ENCODE data around the gene ERAL1.
"Not testable (repeated sequence)": the region's sequence is repeated elsewhere in the genome, so short reads cannot be mapped to it uniquely, and the experiment has no call there.

Gene ERAL1

DNA sequence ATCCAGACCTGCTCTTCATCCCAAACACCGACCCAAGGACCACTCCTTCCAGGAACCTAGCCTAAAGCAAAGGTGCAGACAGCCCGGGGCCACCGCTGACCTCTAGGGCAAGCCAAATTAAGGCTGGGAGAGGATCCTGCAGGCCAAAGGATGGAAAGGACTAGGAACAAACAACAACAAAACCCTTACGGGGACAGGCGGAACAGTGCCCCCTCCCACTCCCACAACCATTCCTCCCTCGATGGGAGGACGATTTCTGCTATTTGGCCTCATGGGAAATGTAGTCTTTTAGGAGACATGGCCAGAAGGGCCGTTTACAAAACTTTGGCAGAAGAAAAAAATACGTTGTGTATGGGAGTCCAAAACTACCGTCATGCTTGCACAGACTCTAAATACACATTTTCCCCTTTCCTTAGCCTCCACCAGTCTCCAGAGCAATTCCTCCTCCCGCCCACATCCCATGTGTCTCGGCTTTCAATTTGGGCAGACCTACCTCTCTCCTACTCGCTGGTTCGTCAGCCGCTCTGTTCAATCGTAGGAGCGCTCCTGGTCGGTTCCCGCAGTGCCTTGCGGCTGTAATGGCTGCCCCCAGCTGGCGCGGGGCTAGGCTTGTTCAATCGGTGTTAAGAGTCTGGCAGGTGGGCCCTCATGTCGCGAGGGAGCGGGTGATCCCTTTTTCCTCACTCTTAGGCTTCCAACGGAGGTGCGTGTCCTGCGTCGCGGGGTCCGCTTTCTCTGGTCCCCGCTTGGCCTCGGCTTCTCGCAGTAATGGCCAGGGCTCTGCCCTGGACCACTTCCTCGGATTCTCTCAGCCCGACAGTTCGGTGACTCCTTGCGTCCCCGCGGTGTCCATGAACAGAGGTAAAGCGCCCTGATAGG lies at the start of gene ERAL1:
ERAL1 (plus strand) TSS at position 560 of the 879 bp plus-strand sequence; CDS start at position 579, 19 bp downstream.
- DNase-seq: peak; percentile 79

DNA sequence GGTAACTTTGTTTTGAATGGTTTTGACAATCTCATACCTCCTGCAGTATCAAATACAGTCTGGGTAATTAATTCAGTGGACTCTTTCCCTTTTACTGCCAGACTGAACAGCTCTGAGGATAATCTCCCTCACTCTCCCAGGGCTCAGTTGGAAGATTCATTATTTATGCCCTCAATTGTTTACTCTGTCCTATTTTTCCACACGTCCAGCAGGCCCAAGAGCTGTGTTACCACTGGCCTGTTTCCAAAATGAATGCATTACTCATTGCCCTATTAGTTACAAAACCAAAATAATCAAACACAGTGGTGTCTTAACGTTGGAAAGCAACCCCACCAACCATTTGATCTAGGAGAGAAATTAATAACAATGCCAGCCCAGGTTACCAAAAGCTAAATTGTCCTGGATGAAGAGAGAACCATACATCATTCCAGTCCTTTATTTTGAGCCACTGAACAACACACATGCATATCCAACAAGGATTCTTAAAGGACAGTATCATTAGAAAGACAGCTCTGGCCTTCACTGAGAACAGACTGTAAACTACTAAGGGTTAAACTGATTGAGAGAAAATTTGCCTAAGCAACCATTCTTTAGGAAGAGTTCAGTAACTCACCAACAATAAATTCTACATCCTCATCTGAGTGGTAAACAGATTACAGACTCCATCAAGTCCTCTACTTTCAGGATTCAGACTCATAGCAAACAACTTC lies 46.7 kb upstream of the ERAL1 start:
- no peak for DNase-seq

DNA sequence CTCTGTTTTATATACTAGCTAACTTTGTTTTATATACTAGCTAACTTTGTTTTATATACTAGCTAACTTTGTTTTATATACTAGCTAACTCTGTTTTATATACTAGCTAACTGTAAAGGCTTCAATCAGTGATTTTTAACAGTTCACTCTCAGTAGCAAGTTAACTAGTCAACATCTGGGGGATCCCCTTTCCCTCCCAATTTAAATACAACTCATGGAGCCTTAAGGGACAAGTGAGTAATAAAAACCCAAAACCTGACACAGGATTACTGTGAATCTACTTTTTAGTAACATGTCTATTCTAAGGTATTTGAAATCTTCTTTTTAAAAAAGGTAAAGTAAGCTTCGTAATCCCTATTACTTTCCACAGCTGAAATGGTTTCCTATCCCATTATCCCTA lies 44.4 kb upstream of the ERAL1 start:
- no peak for DNase-seq

DNA sequence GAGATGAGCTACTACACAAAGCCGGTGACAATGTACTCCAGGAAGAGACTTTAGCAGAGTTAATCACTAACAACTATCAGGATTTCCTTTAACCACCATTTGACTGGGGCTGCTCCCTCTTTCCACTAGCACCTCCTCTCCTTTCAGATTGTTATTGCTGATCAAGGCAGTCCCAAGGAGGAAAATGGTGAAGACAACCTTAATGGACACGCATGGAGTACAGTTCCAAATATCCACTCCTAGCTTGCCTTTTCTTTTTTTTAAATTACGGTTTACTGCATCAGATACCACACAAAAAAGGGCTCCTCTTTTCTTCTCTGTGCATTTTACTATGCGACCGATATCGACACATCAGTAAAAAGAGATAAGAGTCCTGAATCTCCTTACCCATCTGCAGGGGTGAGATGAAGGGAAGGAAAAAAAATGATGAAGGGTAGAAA lies 43.1 kb upstream of the ERAL1 start:
- no peak for DNase-seq

DNA sequence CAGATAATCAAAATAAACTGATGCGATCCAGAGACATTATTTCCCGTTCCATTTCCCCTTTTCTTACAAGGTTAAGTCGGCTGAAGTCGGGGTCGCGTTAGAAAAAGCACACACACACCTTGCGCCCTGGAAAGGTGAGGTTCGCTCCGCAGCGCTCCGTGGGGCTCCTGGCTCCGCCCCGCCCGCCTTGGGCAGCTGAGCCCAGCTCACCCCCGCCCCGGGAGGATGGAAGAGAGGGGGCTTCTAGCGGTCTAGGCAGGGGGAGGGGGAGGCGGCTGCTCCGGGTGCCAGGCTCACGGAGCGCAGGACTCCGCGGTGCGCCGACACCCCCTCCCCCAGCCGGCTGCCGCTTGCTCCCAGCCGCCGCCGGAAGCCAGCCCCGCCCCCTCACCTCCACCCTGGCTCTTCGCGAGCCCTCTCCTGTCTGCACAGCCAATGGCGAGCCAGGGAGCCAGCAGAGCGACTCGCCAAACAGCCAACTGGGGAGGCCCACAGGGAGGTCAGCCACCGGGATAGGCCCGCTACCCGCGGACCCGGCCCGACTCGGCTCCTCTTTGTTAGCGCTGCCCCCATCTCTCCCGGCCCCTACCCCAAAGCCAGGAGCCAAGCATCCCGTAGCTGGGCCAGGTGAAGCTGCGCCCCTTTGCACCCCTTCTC lies 42.6 kb upstream of the ERAL1 start:
- peak; percentile 94 for DNase-seq

DNA sequence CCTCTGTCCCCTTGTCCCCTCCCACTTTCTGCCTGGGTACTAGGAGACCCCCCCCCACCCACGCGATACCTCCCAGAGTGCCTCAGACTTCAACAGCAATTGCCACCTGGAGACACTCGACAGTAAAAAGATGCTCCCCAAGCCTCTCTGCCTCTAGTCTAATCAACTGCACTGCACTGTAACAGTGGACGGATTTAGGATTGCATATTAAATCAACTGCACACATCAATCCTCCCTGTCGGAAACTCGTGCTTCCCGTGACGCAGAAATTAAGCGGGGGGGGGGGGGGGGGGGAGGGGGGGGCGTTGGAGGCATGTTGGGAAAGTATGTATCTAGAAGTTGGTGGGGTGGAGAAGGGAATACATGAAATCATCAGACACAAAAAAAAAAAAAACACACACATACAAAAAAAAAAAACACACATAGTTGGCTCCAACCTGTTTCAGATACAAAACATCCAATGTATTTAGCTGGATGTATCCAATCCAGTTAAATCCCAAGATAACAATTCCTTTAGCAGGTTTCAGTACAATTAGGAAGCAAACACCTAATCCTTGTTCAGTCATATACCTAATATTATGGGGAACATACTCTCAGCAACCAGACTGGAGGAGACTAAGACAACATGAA lies 42.0 kb upstream of the ERAL1 start:
- DNase-seq: no peak

DNA sequence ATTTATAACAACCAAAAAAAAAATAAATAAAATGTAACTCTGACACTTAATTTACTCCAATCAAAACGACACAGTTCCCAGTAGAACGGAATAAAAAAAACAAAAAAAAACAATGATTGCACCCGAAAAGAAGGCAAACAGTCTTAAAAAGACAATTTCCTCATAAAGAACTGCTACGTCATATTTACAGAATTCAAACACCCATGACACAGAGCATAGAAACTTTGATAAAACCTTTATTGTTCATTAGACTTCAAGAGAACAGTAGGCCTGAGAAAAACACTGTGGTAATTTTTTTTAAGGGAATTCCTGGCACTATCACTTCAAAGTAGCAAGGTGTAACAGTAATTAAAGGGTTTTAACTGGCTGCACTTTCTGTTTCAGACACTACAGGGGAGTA lies 38.3 kb upstream of the ERAL1 start:
- DNase-seq: no peak

DNA sequence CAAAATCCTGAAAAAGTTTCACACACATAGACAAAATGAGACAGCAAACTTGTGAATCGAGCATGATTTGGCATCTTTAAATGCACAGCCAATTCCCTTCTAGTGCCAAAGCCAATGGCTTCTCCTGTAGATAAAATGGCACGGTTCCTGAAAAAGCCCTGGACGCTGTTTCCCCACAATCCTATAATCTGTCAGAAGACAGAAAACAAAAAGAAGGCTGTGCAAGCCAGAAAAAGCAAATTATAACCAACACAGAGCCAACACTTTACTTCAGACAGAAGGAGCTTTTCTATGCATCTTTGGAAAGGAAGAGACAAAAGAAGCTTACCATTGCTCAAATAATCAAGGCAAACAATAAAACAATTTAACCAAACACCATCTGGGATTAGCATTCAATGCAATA lies 36.0 kb upstream of the ERAL1 start:
- DNase-seq: no peak

DNA sequence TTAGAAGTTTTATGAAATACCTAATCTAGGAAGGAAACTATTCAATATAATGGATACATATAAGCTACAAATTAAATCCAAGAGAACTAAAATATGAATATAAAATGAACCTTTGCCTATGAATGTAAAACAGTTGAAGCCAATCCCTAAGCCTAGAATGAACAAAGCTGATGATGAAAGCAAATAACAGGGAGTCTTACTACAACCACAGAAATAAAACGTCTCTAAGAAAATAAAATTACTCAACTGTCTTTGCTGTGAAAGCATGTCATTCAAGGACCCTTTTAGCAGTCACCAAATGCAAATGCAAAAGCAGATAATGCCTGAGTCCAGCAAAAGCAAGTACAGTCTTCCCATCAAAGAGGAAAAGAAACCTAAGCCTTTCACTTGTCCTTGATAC lies 35.2 kb upstream of the ERAL1 start:
- no peak for DNase-seq

DNA sequence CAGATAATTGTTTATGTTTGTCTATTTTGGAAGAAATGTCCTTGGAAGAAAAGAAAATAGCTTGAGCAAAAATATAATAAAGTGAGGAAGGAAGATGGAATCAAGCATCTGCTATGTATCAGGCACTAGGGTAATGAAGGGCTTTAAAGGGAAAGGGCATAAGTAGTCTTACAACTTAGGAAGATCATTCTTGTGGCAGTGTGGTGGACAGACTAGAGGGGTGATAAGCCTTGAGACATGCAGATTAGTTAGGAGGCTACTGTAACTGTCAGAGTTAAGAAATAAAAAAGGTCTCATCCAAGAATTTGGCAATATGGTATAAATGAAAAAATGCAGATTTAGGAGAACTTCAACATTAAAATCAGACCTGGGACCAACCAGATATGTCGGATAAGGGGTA lies 27.1 kb upstream of the ERAL1 start:
- DNase-seq: no peak

DNA sequence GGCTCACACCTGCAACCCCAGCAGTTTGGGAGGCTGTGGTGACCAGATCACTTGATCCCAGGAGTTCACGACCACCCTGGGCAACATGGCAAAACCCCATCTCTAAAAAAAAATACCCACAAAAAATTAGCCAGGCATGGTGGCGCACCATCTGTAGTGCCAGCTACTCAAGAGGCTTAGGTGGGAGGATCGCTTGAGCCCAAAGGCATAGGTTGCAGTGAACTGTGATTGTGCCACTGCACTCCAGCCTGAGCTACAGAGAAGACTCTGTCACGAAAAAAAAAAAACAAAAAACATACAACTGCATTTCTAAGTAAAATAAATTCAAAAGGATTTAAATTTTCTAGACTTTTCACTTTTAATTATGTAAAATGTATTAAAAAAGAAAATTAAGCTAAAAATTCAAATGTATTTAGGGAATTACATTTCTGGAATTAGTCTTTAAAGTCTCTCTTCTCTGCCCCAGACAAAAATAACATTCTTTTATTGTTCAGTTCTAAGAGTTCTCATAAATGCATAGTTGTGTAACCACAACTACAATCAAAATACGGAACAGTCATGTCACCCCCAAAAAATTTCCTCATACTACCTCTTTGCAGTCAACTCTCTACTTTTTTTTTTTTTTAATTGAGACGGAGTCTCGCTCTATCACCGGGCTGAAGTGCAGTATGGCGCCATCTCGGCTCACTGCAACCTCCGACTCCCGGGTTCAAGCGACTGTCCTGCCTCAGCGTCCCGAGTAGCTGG lies 26.3 kb upstream of the ERAL1 start:
- DNase-seq: no peak

DNA sequence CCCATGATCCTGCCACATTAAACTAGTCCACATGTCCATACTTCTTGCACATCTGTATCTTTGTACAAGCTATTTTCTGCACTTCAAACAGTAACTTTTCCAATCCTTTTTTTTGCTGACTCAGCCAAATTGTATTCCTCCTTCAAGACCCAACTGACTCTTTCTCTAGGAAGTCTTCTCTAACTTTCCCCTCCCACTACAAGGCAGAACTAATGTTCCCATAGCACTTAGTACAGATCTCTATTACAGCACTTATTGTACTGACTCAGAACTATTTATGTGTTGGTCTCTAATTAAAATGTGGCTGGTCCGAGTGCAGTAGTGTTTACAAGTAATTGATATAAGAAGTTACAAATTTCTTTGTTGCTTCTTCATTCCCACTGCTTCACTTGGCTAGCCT lies 20.4 kb upstream of the ERAL1 start:
- no peak for DNase-seq

DNA sequence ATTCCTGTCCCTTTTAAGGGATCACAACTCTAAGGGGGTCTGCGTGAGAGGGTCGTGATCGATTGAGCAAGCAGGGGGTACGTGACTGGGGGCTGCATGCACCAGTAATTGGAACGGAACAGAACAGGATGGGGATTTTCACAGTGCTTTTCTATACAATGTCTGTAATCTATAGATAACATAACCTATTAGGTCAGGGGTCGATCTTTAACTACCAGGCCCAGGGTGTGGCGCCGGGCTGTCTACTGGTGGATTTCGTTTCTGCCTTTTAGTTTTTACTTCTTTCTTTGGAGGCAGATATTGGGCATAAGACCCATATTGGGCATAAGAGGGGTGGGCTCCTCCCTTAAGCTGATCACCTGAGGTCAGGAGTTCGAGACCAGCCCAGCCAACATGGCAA lies 18.3 kb upstream of the ERAL1 start:
- not testable (repeated sequence) for DNase-seq

DNA sequence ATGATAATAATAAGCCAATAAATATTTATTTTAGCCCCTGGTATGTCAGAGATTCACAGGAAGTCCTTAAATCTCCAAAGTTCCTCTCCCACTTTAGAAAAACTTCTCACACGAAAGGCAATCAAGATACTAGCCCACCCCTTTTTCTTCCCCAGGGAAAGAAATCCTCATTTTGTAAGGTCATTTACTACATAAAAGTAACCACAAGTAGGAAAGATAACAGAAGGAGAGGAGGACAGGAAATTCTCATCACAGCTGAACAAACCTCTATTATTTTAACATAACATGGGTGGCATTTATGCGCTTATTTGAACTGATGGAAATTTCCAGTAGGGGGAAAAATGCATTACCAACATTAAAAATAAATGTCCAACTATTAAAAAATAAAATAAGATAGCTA lies 15.6 kb upstream of the ERAL1 start:
- no peak for DNase-seq

DNA sequence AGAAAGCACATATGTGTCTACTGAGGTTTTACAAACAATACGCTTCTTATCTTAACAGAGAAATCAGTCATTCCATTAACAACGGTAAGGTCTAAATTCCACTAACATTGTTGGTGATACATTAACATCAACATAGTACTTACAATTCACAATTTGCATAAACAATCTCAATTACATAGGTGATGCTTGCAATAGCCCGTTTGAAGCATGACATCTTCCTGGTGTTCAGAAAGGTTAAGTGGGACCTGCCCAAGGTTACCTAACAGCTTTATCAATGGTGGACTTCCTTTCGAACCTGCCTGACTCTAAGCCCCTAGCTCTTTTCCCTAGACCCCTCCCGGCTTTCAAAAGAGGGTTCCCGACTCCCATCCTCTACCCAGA lies 12.9 kb upstream of the ERAL1 start:
- no peak for DNase-seq

DNA sequence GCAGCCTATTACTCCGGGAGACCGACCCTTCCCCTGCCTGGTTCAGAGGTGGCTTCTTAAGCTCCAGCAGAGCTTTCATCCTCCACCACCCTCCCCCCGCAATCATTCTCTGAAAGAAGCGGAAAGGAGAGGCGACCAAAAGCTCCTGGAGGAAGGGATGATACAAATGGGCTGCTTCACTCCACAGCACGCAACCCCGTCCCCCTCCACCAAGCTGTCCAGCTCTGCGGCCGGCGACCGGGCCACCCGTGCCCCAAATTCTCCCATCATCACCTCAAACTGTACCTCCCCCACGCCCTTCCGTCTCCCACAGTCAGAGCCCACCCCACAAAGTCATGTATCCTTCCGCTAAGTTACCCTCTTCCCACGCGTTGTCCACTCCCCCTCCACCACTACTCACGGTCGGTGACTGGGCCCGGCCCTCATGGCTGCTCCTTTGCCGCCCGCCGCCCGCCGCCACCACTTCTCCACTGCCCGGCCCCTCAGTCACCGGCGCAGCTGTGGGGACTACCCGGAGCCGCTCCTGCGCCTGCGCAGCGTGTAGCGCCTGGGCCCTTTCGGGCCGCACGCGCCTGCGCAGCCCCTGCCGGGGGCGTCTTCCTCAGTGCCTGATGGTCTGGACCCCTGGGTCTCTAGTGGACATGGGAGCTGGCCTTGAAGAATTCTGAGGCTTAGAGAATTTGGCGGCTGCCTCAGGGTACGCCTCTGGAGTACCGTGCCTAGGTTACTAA lies 12.4 kb upstream of the ERAL1 start, which contains the start of gene FAM222B:
FAM222B (minus strand) TSS at position 509 of the 731 bp plus-strand sequence. CDS start 76,123 bp downstream, outside the sequence.
- DNase-seq: peak; percentile 83

DNA sequence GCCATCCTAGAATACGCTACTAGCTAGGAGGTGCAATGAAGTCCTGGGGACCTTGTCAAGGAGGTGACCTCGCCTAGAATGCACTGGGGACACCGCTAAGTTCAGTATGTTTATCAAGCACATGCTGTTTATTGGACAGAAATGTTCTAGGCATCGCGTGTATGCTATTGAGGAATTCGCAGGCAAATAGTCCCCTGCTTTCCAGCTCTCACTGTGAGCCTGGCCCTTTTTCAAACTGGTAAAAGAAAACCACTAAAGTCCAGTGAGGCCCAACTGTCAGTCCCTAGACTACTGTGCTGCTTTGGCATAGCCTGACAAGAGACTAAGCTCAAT lies 11.0 kb upstream of the ERAL1 start:
- DNase-seq: no peak

DNA sequence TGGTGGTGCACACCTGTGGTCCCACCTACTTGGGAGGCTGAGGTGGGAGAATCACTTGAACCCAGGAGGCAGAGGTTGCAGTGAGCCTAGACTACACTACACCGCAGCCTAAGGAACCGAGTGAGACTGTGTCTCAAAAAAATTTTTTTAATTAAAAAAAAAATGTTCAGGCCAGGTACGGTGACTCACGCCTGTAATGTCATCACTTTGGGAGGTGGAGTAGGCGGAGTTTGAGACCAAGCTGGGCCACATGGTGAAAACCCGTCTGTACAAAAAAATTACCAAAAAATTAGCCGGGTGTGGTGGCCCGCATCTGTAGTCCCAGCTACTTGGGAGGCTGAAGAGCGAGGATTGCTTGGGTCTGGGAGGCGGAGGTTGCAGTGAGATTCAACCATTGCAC lies 8.6 kb upstream of the ERAL1 start:
- peak; percentile 23 for DNase-seq

DNA sequence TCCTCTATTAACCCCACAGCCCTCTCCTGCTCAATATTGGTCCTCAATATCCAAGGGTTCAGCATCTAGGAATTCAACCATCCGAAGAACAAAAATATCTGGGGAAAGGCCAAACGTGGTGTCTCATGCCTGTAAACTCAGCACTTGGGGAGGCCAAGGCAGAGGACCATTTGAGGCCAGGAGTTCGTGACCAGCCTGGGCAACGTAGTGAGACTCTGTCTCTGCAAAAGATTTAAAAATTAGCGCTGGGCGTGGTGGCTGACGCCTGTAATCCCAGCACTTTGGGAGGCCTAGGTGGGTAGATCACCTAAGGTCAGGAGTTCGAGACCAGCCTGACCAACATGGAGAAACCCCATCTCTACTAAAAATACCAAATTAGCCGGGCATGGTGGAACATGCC lies 8.1 kb upstream of the ERAL1 start:
- not testable (repeated sequence) for DNase-seq

DNA sequence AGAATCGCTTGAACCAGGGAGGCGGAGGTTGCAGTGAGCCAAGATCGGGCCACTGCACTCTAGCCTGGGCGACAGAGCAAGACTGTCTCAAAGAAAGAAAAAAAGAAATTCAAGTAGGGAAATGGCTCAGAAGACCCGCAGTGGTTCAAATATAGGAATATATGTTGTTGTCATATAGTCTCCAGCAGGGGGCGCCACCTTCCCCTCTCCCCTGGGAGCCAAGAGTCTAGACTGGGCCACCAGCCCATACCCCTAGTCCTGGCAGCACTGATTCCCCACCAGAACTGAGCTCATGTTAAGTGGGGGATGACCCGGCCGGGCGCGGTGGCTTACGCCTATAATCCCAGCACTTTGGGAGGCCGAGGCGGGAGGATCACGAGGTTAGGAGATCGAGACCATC lies 6.1 kb upstream of the ERAL1 start:
- peak; percentile 54 for DNase-seq

DNA sequence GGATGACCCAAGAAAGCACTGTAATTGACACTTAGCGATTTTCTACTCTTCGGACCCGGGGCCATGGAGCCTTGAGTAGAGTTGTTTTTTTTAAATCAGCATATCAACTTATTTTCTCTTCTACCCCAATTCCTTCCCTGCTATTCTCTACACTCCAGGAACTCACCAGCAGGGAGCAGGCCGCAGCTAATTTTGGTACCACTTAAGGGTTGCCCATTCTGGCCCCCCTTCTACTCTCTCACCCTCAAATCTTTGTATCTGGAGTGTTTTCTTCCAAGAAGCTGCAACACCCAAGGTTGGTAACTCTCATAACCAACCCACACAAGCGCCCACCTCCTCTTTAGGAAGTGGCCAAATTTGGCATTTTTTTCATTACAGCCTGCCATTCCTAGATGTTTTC lies 5.5 kb upstream of the ERAL1 start:
- DNase-seq: no peak

DNA sequence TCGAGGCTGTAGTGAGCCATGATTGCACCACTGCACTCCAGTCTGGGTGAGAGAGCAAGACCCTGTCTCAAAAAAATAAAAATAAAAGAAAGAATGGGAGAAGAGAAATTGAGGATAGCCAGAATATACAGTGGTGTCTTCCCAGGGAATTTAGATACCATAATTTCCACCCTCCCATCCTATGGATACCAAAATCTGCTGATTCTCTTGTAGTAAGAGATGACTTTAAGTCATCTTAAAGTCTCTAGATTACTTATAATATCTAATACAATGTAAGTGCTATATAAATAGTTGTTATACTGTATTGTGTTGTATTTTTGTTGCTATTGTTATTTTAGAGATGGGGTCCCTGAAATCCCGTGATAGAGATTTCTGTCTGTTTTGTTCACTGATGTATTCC lies 1.5 kb upstream of the ERAL1 start:
- DNase-seq: no peak
